ENCODE results near the gene FAM83E. TPM values are rescaled to one million over a fixed set of nuclear protein-coding genes. Genes with fewer than 3 reads are reported as not detected.

FAM83E gene
- total and polyA plus RNA-seq, 2 experiments from 2014 or later, result 1.0 to 2.3 TPM

DNA sequence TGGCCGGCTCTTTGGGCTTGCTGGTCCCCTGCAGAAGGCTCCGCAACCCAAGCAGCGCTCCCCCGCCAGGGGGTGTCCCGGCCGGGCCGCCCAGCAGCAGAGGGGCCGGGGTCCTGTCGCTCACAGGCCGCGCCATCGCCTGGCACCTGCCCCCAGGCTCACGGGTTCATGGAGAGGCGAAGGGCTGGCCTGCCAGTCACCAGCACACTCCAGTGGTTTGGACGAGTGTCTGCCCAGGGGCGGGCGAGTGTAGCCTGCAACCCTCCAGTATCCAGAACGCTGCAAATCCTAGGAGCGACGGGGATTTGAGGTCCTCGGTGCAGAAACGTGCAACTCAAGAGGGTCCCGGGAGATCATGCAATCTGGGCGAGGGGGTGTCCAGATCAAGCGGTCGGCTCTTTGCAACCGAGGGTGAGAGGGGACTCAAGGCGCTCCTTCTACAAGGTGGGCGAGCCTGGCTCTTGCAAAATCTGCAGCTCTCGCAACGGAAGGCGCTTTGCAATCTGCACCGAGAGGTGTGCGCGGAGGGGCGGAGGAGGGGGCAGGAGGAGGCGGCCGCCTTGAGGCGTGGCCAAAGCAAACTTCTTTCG is 22.1 kb upstream of the FAM83E start, which contains the start of gene DBP:
DBP (minus strand) TSS at position 521 of the 590 bp plus-strand sequence; CDS start at position 136, 385 bp downstream.
- Mint-ChIP-seq H3K4me1 (peaks cover 36% of the 10 kb centered on the region), H3K4me3 (peak within 1 kb of the TSS; percentile 81)
- peak within 1 kb of the TSS; percentile 88 for H2AFZ ChIP-seq

More for the DNA sequence above, 22.1 kb upstream of the FAM83E start, which contains the start of gene DBP:
- Histone ChIP-seq H4K20me1 (replicated peaks; ENCODE audit: insufficient read depth) (no peaks in the 10 kb centered on the region), H3K36me3 (ENCODE audit: insufficient read depth) (no peaks in the 10 kb centered on the region), H3K4me2 (peak within 1 kb of the TSS; percentile 96), H3K9me2 (ENCODE audit: insufficient read depth) (no peaks in the 10 kb centered on the region), H3K27me3 (ENCODE audit: insufficient read depth) (peaks cover 21% of the 10 kb centered on the region), H3K79me2 (replicated peaks; ENCODE audit: insufficient read depth) (no peaks in the 10 kb centered on the region), H3K4me3 (peak within 1 kb of the TSS; percentile 75), H3K4me1 (ENCODE audit: insufficient read depth) (peaks cover 33% of the 10 kb centered on the region), H3F3A (replicated peaks; ENCODE audit: low read depth) (peaks cover 31% of the 10 kb centered on the region), H3K27ac (ENCODE audit: low read depth) (peak within 1 kb of the TSS; percentile 98)
- ATAC-seq (peak; percentile 3), DNase-seq (ENCODE audit: low spot score) (peak; percentile 63)
- peaks cover 30% of the 10 kb centered on the region for H3K36me3 Mint-ChIP-seq (ENCODE audit: low read depth)
- TF ChIP-seq ZNF462 (CRISPR knock-in tag; IDR thresholded peaks at IDR 0.05) (no peak), POLR2AphosphoS5 (IDR thresholded peaks at IDR 0.05; ENCODE audit: low read depth) (no peak)
- TF ChIP-seq, protein P1, sequence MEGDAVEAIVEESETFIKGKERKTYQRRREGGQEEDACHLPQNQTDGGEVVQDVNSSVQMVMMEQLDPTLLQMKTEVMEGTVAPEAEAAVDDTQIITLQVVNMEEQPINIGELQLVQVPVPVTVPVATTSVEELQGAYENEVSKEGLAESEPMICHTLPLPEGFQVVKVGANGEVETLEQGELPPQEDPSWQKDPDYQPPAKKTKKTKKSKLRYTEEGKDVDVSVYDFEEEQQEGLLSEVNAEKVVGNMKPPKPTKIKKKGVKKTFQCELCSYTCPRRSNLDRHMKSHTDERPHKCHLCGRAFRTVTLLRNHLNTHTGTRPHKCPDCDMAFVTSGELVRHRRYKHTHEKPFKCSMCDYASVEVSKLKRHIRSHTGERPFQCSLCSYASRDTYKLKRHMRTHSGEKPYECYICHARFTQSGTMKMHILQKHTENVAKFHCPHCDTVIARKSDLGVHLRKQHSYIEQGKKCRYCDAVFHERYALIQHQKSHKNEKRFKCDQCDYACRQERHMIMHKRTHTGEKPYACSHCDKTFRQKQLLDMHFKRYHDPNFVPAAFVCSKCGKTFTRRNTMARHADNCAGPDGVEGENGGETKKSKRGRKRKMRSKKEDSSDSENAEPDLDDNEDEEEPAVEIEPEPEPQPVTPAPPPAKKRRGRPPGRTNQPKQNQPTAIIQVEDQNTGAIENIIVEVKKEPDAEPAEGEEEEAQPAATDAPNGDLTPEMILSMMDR (conservative IDR thresholded peaks at IDR 0.05; ENCODE audit: low read depth in 2 of 2), result peak in 1 of 2 experiments; percentile 21; a peak in 1 of 4 replicates
- no peaks in the 10 kb centered on the region for H3K9me3 Mint-ChIP-seq
- H3K27me3 Mint-ChIP-seq (ENCODE audit: insufficient read depth, low read depth, poor library complexity), result peaks cover 21% of the 10 kb centered on the region
- H3K27ac Mint-ChIP-seq, result peak within 1 kb of the TSS; percentile 97
